GM12878 (cell line): ENCODE measurements around the gene JAG2. TPM values are rescaled to one million over a fixed set of nuclear protein-coding genes. Genes with fewer than 3 reads are reported as not detected.

ENCODE experiments used
- ATAC-seq: fragments of 200-7000 bp; cut with Tn5 transposase; 3 replicates; pipeline ENCODE4 v1.9.1; 2020; ENCODE audit warnings: mild to moderate bottlenecking, moderate library complexity
- BruUV-seq: library from RNA; stranded (reverse); fragments of 400-500 nt; replicated peaks from 2 replicates; lab custom pipeline; 2021; lab: Mats Ljungman, UMichigan
- CTCF ChIA-PET: fragments of 300-600 bp; sonication (Branson Sonifier 250); formaldehyde crosslinking; extraction: SDS; loops from one replicate; lab custom pipeline; 2021; ENCODE audit warnings: inconsistent platforms; lab: Yijun Ruan, JAX
- POLR2A ChIA-PET: fragments of 350-600 bp; formaldehyde crosslinking; extraction: SDS; loops from one replicate; lab custom pipeline; 2021; ENCODE audit warnings: inconsistent platforms; lab: Charles Lee
- RAD21 ChIA-PET: fragments of 300-600 bp; sonication (Branson Sonifier 250); formaldehyde crosslinking; loops from one replicate; lab custom pipeline; 2023; ENCODE audit warnings: antibody characterized with exemption; ENCODE audit not compliant: unreplicated experiment; lab: Charles Lee
- SMC1A ChIA-PET: fragments of 300-600 bp; sonication (Branson Sonifier 250); formaldehyde crosslinking; loops from one replicate; lab custom pipeline; 2023; ENCODE audit not compliant: unreplicated experiment, uncharacterized antibody; lab: Charles Lee
- DNase-seq: peaks from one replicate; pipeline ENCODE4 v3.0.0-alpha.2; 2011; ENCODE audit warnings: low read depth, low spot score
- FAIRE-seq: peaks from 3 replicates; lab custom pipeline; 2011; peaks lifted over from hg19 to GRCh38; lab: Jason Lieb, UNC
- H2AFZ ChIP-seq: 2 replicates; pipeline ENCODE4 v1.6.0; 2011; ENCODE audit warnings: low read depth, low read length, control low read depth; ENCODE audit not compliant: control insufficient read depth
- H3K27ac ChIP-seq: 2 replicates; pipeline ENCODE4 v1.5.1; 2011; ENCODE audit warnings: control low read depth; ENCODE audit not compliant: control insufficient read depth, insufficient read depth
- H3K27me3 ChIP-seq, 2 experiments: replicated peaks in 1 of 2; 2 replicates each; pipeline versions ENCODE4 v1.6.0 to v1.6.1; 2011; ENCODE audit warnings: low read length in 1 of 2; ENCODE audit not compliant: control insufficient read depth in 2 of 2, insufficient read depth in 2 of 2
- H3K36me3 ChIP-seq, 2 experiments: 2 replicates each; pipeline ENCODE4 v1.5.1; 2011; ENCODE audit warnings: low read length in 1 of 2; ENCODE audit not compliant: control insufficient read depth in 2 of 2, insufficient read depth in 2 of 2
- H3K4me1 ChIP-seq: 2 replicates; pipeline ENCODE4 v1.6.1; 2011; ENCODE audit warnings: mild to moderate bottlenecking, low read length, moderate library complexity, mixed read lengths; ENCODE audit not compliant: control insufficient read depth, insufficient read depth
- H3K4me2 ChIP-seq: 2 replicates; pipeline ENCODE4 v1.6.0; 2011; ENCODE audit warnings: control low read depth; ENCODE audit not compliant: control insufficient read depth, insufficient read depth
- H3K4me3 ChIP-seq: fragments of 200-600 bp; sonication (generic); 2 replicates; pipeline ENCODE4 v1.5.1; 2016
- H3K79me2 ChIP-seq: 2 replicates; pipeline ENCODE4 v1.6.0; 2011; ENCODE audit warnings: low read length; ENCODE audit not compliant: control insufficient read depth, insufficient read depth
- H3K9ac ChIP-seq: 2 replicates; pipeline ENCODE4 v1.8.0; 2011; ENCODE audit warnings: low read length, control low read depth, mixed read lengths; ENCODE audit not compliant: control insufficient read depth, insufficient read depth
- H3K9me3 ChIP-seq: replicated peaks from 3 replicates; pipeline ENCODE4 v1.5.1; 2011; ENCODE audit warnings: mild to moderate bottlenecking, low read length; ENCODE audit not compliant: control insufficient read depth, insufficient read depth
- H4K20me1 ChIP-seq: 2 replicates; pipeline ENCODE4 v1.6.0; 2011; ENCODE audit not compliant: control insufficient read depth, insufficient read depth
- ATF7 ChIP-seq: fragments of 450-650 bp; IDR thresholded peaks from 2 replicates; pipeline ENCODE4 v1.6.1; 2016; ENCODE audit warnings: low read depth, mild to moderate bottlenecking
- CEBPB ChIP-seq, 2 experiments: fragments of 150-350 bp in 1 of 2; IDR thresholded peaks; 2 replicates each; pipeline ENCODE4 v1.6.1; 2012 to 2014; ENCODE audit warnings: low read depth in 2 of 2, low read length in 2 of 2, borderline replicate concordance in 1 of 2, inconsistent platforms in 1 of 2
- CREB1 ChIP-seq: IDR thresholded peaks from 2 replicates; pipeline ENCODE4 v1.6.1; 2012; ENCODE audit warnings: low read depth, mild to moderate bottlenecking, inconsistent platforms
- FOS ChIP-seq: IDR thresholded peaks from 3 replicates; pipeline ENCODE4 v1.6.1; 2011; ENCODE audit warnings: borderline replicate concordance; ENCODE audit not compliant: insufficient read length; ENCODE audit errors: extremely low read depth
- HDAC2 ChIP-seq: fragments of 200-600 bp; sonication (generic); IDR thresholded peaks from 2 replicates; pipeline ENCODE4 v1.6.1; 2017
- IKZF2 ChIP-seq, 2 experiments: fragments of 450-650 bp; IDR thresholded peaks; 2 replicates each; pipeline ENCODE4 v1.6.1; 2017; ENCODE audit warnings: mild to moderate bottlenecking in 2 of 2, moderate library complexity in 2 of 2
- KDM1A ChIP-seq: fragments of 200-600 bp; sonication (generic); IDR thresholded peaks from 2 replicates; pipeline ENCODE4 v1.6.1; 2016; ENCODE audit warnings: borderline replicate concordance
- MEF2B ChIP-seq: fragments of 450-650 bp; IDR thresholded peaks from 2 replicates; pipeline ENCODE4 v1.6.1; 2018; ENCODE audit warnings: mild to moderate bottlenecking, moderate library complexity; ENCODE audit not compliant: partially characterized antibody, poor library complexity, severe bottlenecking
- NFIC ChIP-seq: IDR thresholded peaks from 2 replicates; pipeline ENCODE4 v1.6.1; 2012; ENCODE audit warnings: low read depth, mild to moderate bottlenecking, inconsistent platforms, low read length, moderate library complexity
- PAX8 ChIP-seq: fragments of 450-650 bp; IDR thresholded peaks from 2 replicates; pipeline ENCODE4 v1.6.1; 2017; ENCODE audit warnings: mild to moderate bottlenecking, moderate library complexity
- RB1 ChIP-seq: fragments of 450-650 bp; formaldehyde crosslinking; IDR thresholded peaks from 2 replicates; pipeline ENCODE4 v1.6.1; 2017; ENCODE audit warnings: mild to moderate bottlenecking, borderline replicate concordance
- RELA ChIP-seq: fragments of 450-650 bp; IDR thresholded peaks from 2 replicates; pipeline ENCODE4 v1.8.0; 2014; ENCODE audit warnings: borderline replicate concordance; ENCODE audit not compliant: partially characterized antibody
- SMC3 ChIP-seq: IDR thresholded peaks from 2 replicates; pipeline ENCODE4 v1.6.1; 2011; ENCODE audit warnings: low read length, improper control_type of control experiment, borderline replicate concordance
- TBL1XR1 ChIP-seq: IDR thresholded peaks from 2 replicates; pipeline ENCODE4 v1.6.1; 2012; ENCODE audit warnings: low read depth, low read length, improper control_type of control experiment
- TCF3 ChIP-seq: IDR thresholded peaks from 2 replicates; pipeline ENCODE4 v1.6.1; 2012; ENCODE audit warnings: low read depth, mild to moderate bottlenecking, low read length, borderline replicate concordance; ENCODE audit not compliant: insufficient read depth
- YBX1 ChIP-seq: fragments of 450-650 bp; IDR thresholded peaks from 2 replicates; pipeline ENCODE4 v1.6.1; 2016; ENCODE audit warnings: antibody characterized with exemption
- ZBED1 ChIP-seq: IDR thresholded peaks from 2 replicates; pipeline ENCODE4 v1.6.1; 2016; ENCODE audit warnings: borderline replicate concordance
- WGBS: methylation state at CpG from one replicate; pipeline ENCODE4 v1.1.6; 2016; ENCODE audit warnings: low lambda C conversion rate; ENCODE audit not compliant: insufficient replicate concordance, insufficient coverage; ENCODE audit errors: missing lambda C conversion rate; 5-methylcytosine and 5-hydroxymethylcytosine counted together
- in situ Hi-C: fragments of 300-500 bp; cut with MboI; formaldehyde crosslinking; loops from 9 replicates; pipeline ENCODE4 v1.14.3; 2018; ENCODE audit warnings: mixed read lengths
- intact Hi-C: fragments of 100-400 bp; cut with micrococcal nuclease; formaldehyde crosslinking; loops from one replicate; pipeline ENCODE4 v1.14.2; 2022; ENCODE audit not compliant: unreplicated experiment
- polyA plus RNA-seq, 11 experiments: library from polyadenylated mRNA; depleted of rRNA in 4 of 11; unstranded in 6 of 11; stranded (reverse) in 5 of 11; fragments of >200 nt; fragmentation: Nextera tagmentation in 4 of 11; fragmentation: Illumina TruSeq in 1 of 11; extraction: Ambion mirVana in 4 of 11; extraction: Trizol in 1 of 11; gene quantifications; 1 replicate in 1 of 11; 2 replicates in 10 of 11; pipeline versions ENCODE4 v1.2.1 to v1.2.3, GENCODE V29; 2011 to 2016; ENCODE audit warnings: inconsistent platforms in 2 of 11, missing spikeins in 2 of 11, low read depth in 1 of 11
- total RNA-seq, 4 experiments: library from RNA; depleted of rRNA in 3 of 4; stranded (reverse); fragments of >200 nt in 3 of 4; fragmentation: Illumina TruSeq in 1 of 4; extraction: Trizol in 1 of 4; gene quantifications; 2 replicates each; pipeline versions ENCODE4 v1.2.1 to v1.2.3, GENCODE V29; 2013 to 2021
- TF ChIP-seq, protein P1 (sequence below): fragments of 450-650 bp; IDR thresholded peaks from 2 replicates; pipeline ENCODE4 v1.6.1; 2017; ENCODE audit warnings: mild to moderate bottlenecking, moderate library complexity
- TF ChIP-seq, protein P2 (sequence below): IDR thresholded peaks from 2 replicates; pipeline ENCODE4 v1.6.1; 2011; ENCODE audit warnings: mild to moderate bottlenecking, low read depth, low read length, moderate library complexity; ENCODE audit not compliant: insufficient replicate concordance

JAG2 gene
- total and polyA plus RNA-seq, 10 of the 15 experiments (the other 5 are each of a cell fraction or from before 2014, with no cell fraction given), result 0.04 to 0.14 (median 0.06) TPM; not detected in 5

DNA sequence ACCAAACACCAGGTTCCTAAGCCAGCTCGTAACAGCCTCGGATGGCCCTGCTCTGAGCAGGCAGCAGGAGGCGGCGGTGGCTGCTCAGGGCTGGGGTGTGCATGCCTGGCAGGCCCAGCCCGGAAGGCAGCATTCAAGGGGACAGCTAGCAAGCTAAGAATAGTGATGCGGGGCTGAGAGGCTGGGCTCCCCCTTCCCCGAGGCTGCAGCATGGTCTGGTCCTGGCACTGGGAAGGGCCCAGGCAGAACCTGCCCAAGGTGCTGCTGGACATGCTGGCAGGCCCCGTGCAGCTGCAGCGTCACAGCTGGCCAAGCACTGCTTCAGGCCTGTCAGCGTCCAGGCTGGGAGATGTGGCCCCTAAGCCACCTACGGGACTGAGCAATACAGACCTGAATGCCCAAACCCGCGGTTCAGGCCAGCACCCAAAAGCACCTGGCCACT lies 38.9 kb upstream of the JAG2 start (continued):
- TF ChIP-seq TCF3 (no peak), NFIC (no peak), KDM1A (no peak), TBL1XR1 (no peak)

DNA sequence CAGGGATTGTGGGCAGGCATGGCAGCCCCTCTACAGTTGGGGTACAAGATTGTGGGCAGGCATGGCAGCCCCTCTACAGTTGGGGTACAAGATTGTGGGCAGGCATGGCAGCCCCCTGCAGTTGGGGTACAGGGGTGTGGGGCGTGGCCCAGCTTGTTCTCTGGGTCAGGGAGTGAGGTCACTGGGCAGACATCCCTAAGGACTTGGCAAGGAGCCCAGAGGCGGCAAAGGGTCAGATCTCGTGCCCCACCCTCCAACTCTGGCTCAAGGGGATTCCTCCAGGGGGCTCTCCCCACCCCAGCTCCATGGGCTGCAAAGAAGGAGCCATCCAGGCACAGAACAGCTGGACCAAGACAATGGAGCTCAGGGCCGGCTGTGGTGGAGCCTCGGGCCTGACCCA lies 38.3 kb upstream of the JAG2 start:
- H3K79me2 ChIP-seq, result no peaks in the 10 kb centered on the region
- TF ChIP-seq CEBPB (IDR thresholded peaks at IDR 0.05; ENCODE audit: borderline replicate concordance in 1 of 2, low read depth in 2 of 2, low read length in 2 of 2) (no peak), HDAC2 (no peak), ATF7 (no peak), RELA (no peak), CREB1 (no peak), FOS (no peak), IKZF2 (IDR thresholded peaks at IDR 0.05) (no peak), YBX1 (no peak), ZBED1 (no peak), PAX8 (no peak), RB1 (no peak), SMC3 (no peak), MEF2B (no peak)
- TF ChIP-seq, protein P1, sequence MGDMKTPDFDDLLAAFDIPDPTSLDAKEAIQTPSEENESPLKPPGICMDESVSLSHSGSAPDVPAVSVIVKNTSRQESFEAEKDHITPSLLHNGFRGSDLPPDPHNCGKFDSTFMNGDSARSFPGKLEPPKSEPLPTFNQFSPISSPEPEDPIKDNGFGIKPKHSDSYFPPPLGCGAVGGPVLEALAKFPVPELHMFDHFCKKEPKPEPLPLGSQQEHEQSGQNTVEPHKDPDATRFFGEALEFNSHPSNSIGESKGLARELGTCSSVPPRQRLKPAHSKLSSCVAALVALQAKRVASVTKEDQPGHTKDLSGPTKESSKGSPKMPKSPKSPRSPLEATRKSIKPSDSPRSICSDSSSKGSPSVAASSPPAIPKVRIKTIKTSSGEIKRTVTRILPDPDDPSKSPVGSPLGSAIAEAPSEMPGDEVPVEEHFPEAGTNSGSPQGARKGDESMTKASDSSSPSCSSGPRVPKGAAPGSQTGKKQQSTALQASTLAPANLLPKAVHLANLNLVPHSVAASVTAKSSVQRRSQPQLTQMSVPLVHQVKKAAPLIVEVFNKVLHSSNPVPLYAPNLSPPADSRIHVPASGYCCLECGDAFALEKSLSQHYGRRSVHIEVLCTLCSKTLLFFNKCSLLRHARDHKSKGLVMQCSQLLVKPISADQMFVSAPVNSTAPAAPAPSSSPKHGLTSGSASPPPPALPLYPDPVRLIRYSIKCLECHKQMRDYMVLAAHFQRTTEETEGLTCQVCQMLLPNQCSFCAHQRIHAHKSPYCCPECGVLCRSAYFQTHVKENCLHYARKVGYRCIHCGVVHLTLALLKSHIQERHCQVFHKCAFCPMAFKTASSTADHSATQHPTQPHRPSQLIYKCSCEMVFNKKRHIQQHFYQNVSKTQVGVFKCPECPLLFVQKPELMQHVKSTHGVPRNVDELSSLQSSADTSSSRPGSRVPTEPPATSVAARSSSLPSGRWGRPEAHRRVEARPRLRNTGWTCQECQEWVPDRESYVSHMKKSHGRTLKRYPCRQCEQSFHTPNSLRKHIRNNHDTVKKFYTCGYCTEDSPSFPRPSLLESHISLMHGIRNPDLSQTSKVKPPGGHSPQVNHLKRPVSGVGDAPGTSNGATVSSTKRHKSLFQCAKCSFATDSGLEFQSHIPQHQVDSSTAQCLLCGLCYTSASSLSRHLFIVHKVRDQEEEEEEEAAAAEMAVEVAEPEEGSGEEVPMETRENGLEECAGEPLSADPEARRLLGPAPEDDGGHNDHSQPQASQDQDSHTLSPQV, result no peak
- TF ChIP-seq, protein P2, sequence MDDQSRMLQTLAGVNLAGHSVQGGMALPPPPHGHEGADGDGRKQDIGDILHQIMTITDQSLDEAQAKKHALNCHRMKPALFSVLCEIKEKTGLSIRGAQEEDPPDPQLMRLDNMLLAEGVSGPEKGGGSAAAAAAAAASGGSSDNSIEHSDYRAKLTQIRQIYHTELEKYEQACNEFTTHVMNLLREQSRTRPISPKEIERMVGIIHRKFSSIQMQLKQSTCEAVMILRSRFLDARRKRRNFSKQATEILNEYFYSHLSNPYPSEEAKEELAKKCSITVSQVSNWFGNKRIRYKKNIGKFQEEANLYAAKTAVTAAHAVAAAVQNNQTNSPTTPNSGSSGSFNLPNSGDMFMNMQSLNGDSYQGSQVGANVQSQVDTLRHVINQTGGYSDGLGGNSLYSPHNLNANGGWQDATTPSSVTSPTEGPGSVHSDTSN, result no peak
- TF ChIP-seq, all 136 proteins: peak for 0
- FAIRE-seq (no peak), ATAC-seq (no peak), DNase-seq (no peak)
- H3K27ac ChIP-seq, result no peak overlapping the region
- no peaks in the 10 kb centered on the region for H3K27me3 ChIP-seq
- intact Hi-C loops, result no loop called here
- H2AFZ ChIP-seq, result no peak overlapping the region
- 49% methylated on average over 5 of the region's 5 CpGs for WGBS
- in situ Hi-C loops, result no loop called here
- no peaks in the 10 kb centered on the region for H3K9me3 ChIP-seq
- BruUV-seq, result no TSS peak
- H3K4me3 ChIP-seq, result no peak overlapping the region
- H3K4me2 ChIP-seq, result no peak overlapping the region
- peaks cover 0 to 7% of the 10 kb centered on the region in 2 experiments; a peak in 2 of 4 replicates for H3K36me3 ChIP-seq
- POLR2A ChIA-PET, result no interaction called here
- RAD21 ChIA-PET, result no interaction called here
- CTCF ChIA-PET, result no interaction called here
- no peaks in the 10 kb centered on the region for H4K20me1 ChIP-seq
- H3K4me1 ChIP-seq, result peaks cover 3% of the 10 kb centered on the region
- SMC1A ChIA-PET, result no interaction called here
- no peak overlapping the region for H3K9ac ChIP-seq
